Measurements from ENCODE around the gene ARHGEF18. TPM values are rescaled to one million over a fixed set of nuclear protein-coding genes. Genes with fewer than 3 reads are reported as not detected.

The ARHGEF18 gene
- total RNA-seq, 1 donor from 2014 or later, result 44.6 TPM

- peak; percentile 95 for DNase-seq (ENCODE audit: low read depth)
- Histone ChIP-seq H3K4me2 (ENCODE audit: low read length) (peak overlapping the region; percentile 58), H3K4me3 (ENCODE audit: insufficient read depth, low read depth, low read length) (peak overlapping the region; percentile 6), H4K20me1 (ENCODE audit: insufficient read depth, low read length) (peaks cover 9% of the 10 kb centered on the region), H3K36me3 (ENCODE audit: insufficient read depth, low read length) (no peaks in the 10 kb centered on the region), H2AFZ (ENCODE audit: low read depth, low read length) (peak overlapping the region; percentile 66), H3K4me1 (ENCODE audit: insufficient read depth, low read length) (peaks cover 17% of the 10 kb centered on the region), H3K27ac (ENCODE audit: low read depth, low read length) (peak overlapping the region; percentile 79), H3K27me3 (ENCODE audit: insufficient read depth, low read length) (no peaks in the 10 kb centered on the region), H3K9me3 (ENCODE audit: insufficient read depth, low read depth, low read length) (no peaks in the 10 kb centered on the region), H3K79me2 (ENCODE audit: insufficient read depth, low read length) (peaks cover 13% of the 10 kb centered on the region), H3K9ac (ENCODE audit: low read length) (peak overlapping the region; percentile 42)
- Mint-ChIP-seq H3K4me1 (ENCODE audit: low read depth, unreplicated experiment) (peaks cover 8% of the 10 kb centered on the region), H3K4me3 (ENCODE audit: unreplicated experiment) (no peak overlapping the region), H3K27ac (ENCODE audit: unreplicated experiment) (no peak overlapping the region), H3K27me3 (ENCODE audit: low read depth, unreplicated experiment) (no peaks in the 10 kb centered on the region), H3K9me3 (ENCODE audit: unreplicated experiment) (no peaks in the 10 kb centered on the region), H3K36me3 (ENCODE audit: low read depth, unreplicated experiment) (peaks cover 6% of the 10 kb centered on the region)
- FAIRE-seq, result no peak
- TF ChIP-seq EZH2 (IDR thresholded peaks at IDR 0.05; ENCODE audit: insufficient read depth, low read length) (no peak), CTCF (IDR thresholded peaks at IDR 0.05; ENCODE audit: insufficient read depth, low read depth, low read length) (no peak)
Measured at GRCh38 chr19:7391218-7391670, 42.5 kb downstream of the ARHGEF18 start.

DNA sequence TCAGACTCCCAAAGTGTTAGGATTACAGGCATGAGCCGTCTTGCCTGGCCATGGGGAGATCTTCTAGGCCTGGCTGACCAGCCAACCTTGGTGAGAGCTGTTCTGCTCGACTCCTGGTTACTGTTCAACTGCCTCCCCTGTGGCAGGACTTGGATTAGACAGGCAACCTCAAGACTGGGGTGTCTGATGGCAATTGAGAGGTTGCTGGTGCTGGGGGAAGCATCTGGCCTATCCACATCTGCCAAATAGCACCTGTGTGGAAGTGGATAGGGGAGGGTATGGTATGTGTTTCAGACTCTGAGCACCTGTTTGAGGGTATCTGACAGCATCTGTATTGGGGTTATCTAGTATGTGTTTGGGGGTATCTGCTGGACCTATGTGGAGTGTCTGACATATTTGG is 44.7 kb downstream of the ARHGEF18 start:
- Histone ChIP-seq H4K20me1 (ENCODE audit: insufficient read depth, low read length) (peaks cover 16% of the 10 kb centered on the region), H3K4me1 (ENCODE audit: insufficient read depth, low read length) (peaks cover 32% of the 10 kb centered on the region), H3K27ac (ENCODE audit: low read depth, low read length) (no peak overlapping the region), H3K27me3 (ENCODE audit: insufficient read depth, low read length) (no peaks in the 10 kb centered on the region), H3K9me3 (ENCODE audit: insufficient read depth, low read depth, low read length) (no peaks in the 10 kb centered on the region), H3K4me3 (ENCODE audit: insufficient read depth, low read depth, low read length) (no peak overlapping the region), H2AFZ (ENCODE audit: low read depth, low read length) (no peak overlapping the region), H3K36me3 (ENCODE audit: insufficient read depth, low read length) (no peaks in the 10 kb centered on the region), H3K9ac (ENCODE audit: low read length) (no peak overlapping the region), H3K4me2 (ENCODE audit: low read length) (no peak overlapping the region), H3K79me2 (ENCODE audit: insufficient read depth, low read length) (peaks cover 24% of the 10 kb centered on the region)
- Mint-ChIP-seq H3K27ac (ENCODE audit: unreplicated experiment) (peak overlapping the region; percentile 31), H3K4me1 (ENCODE audit: low read depth, unreplicated experiment) (peaks cover 14% of the 10 kb centered on the region), H3K27me3 (ENCODE audit: low read depth, unreplicated experiment) (no peaks in the 10 kb centered on the region), H3K36me3 (ENCODE audit: low read depth, unreplicated experiment) (peaks cover 6% of the 10 kb centered on the region), H3K4me3 (ENCODE audit: unreplicated experiment) (peak overlapping the region; percentile 93), H3K9me3 (ENCODE audit: unreplicated experiment) (no peaks in the 10 kb centered on the region)
- FAIRE-seq (no peak), DNase-seq (ENCODE audit: low read depth) (no peak)
- TF ChIP-seq CTCF (IDR thresholded peaks at IDR 0.05; ENCODE audit: insufficient read depth, low read depth, low read length) (no peak), EZH2 (IDR thresholded peaks at IDR 0.05; ENCODE audit: insufficient read depth, low read length) (no peak)

DNA sequence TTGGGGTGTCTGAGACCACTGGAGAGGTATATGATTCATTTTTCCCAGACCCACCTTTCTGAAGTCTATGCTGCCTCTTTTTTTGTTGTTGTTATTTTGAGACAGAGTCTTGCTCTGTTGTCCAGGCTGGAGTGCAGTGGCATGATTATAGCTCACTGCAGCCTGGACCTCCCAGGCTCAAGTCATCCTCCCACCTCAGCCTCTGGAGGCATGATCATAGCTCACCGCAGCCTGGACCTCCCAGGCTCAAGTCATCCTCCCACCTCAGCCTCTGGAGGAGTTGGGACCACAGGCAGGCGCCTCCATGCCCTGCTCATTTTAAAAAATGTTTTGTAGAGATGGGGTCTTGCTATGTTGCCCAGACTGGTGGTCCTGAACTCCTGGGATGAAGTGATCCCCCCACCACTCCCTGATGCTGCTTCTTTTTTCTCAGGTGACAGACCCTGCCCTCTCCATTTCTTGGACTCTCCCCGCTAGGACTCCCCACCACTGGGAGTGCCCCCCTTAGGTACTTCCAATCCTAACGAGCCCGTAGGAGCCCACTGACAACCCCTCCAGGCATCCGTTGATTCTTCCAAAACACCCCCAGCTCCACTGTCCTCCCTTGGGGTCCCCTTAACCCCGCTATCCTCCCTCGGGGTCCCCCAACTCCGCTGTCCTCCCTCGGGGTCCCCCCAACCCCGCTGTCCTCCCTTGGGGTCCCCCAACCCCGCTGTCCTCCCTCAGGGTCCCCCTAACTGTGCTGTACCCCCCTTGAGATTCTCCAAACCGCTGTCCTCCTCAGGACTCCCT is 45.4 kb downstream of the ARHGEF18 start:
- Histone ChIP-seq H4K20me1 (ENCODE audit: insufficient read depth, low read length) (peaks cover 16% of the 10 kb centered on the region), H3K27ac (ENCODE audit: low read depth, low read length) (peak overlapping the region; percentile 57), H3K9ac (ENCODE audit: low read length) (peak overlapping the region; percentile 87), H3K27me3 (ENCODE audit: insufficient read depth, low read length) (no peaks in the 10 kb centered on the region), H3K4me3 (ENCODE audit: insufficient read depth, low read depth, low read length) (peak overlapping the region; percentile 89), H2AFZ (ENCODE audit: low read depth, low read length) (peak overlapping the region; percentile 61), H3K36me3 (ENCODE audit: insufficient read depth, low read length) (no peaks in the 10 kb centered on the region), H3K9me3 (ENCODE audit: insufficient read depth, low read depth, low read length) (no peaks in the 10 kb centered on the region), H3K79me2 (ENCODE audit: insufficient read depth, low read length) (peaks cover 24% of the 10 kb centered on the region), H3K4me2 (ENCODE audit: low read length) (peak overlapping the region; percentile 92), H3K4me1 (ENCODE audit: insufficient read depth, low read length) (peaks cover 39% of the 10 kb centered on the region)
- H3K4me3 Mint-ChIP-seq (ENCODE audit: unreplicated experiment), result peak overlapping the region; percentile 93
- TF ChIP-seq EZH2 (IDR thresholded peaks at IDR 0.05; ENCODE audit: insufficient read depth, low read length) (no peak), CTCF (IDR thresholded peaks at IDR 0.05; ENCODE audit: insufficient read depth, low read depth, low read length) (no peak)
- H3K27ac Mint-ChIP-seq (ENCODE audit: unreplicated experiment), result peak overlapping the region; percentile 31
- no peak for DNase-seq (ENCODE audit: low read depth)
- H3K4me1 Mint-ChIP-seq (ENCODE audit: low read depth, unreplicated experiment), result peaks cover 20% of the 10 kb centered on the region
- no peaks in the 10 kb centered on the region for H3K27me3 Mint-ChIP-seq (ENCODE audit: low read depth, unreplicated experiment)
- peaks cover 6% of the 10 kb centered on the region for H3K36me3 Mint-ChIP-seq (ENCODE audit: low read depth, unreplicated experiment)
- no peak for FAIRE-seq
- H3K9me3 Mint-ChIP-seq (ENCODE audit: unreplicated experiment), result no peaks in the 10 kb centered on the region
